ENCODE data around the gene CD48.

GRCh38 chr1:160752924-160753323 is 41.3 kb upstream of the CD48 start:
- TF ChIP-seq ZNF274 (IDR thresholded peaks at IDR 0.05; ENCODE audit: low read depth, low read length) (no peak), POLR2A (IDR thresholded peaks at IDR 0.05; ENCODE audit: borderline replicate concordance, extremely low read depth, insufficient read depth, insufficient read length) (no peak), JUND (IDR thresholded peaks at IDR 0.05) (no peak), YY1 (IDR thresholded peaks at IDR 0.05; ENCODE audit: extremely low read depth, insufficient replicate concordance, low read depth, low read length) (no peak), MAX (IDR thresholded peaks at IDR 0.05) (no peak), CTCF (IDR thresholded peaks at IDR 0.05 in 2 of 3, conservative IDR thresholded peaks at IDR 0.05 in 1 of 3; ENCODE audit: borderline replicate concordance in 1 of 3, insufficient read depth in 1 of 3, low read depth in 2 of 3, low read length in 2 of 3) (no peak)
